Measurements from ENCODE around the gene C1QTNF9B. TPM values are rescaled to one million over a fixed set of nuclear protein-coding genes. Genes with fewer than 3 reads are reported as not detected.
"Not testable (repeated sequence)": the region's sequence is repeated elsewhere in the genome, so short reads cannot be mapped to it uniquely, and the experiment has no call there.

C1QTNF9B gene
- total and polyA plus RNA-seq, 9 donors, result 0.11 to 0.52 (median 0.32) TPM; not detected in 6

GRCh38 chr13:23901365-23901764 lies 4.1 kb upstream of the C1QTNF9B start:
- peaks cover 2% of the 10 kb centered on the region for H3K27me3 ChIP-seq
- WGBS, 3 donors, result 90 to 92% (median 91%) methylated on average over 4 of the region's 4 CpGs
- H3K4me3 ChIP-seq, result no peak overlapping the region
- no peak overlapping the region for H3K27ac ChIP-seq
- no peaks in the 10 kb centered on the region for H3K36me3 ChIP-seq
- intact Hi-C loops (cut with DNase I), result no loop called here
- peaks cover 2% of the 10 kb centered on the region for H3K4me1 ChIP-seq (ENCODE audit: insufficient read depth)
- no peaks in the 10 kb centered on the region for H3K9me3 ChIP-seq
- DNase-seq, result no peak
- TF ChIP-seq POLR2A (IDR thresholded peaks at IDR 0.05) (no peak), CTCF (IDR thresholded peaks at IDR 0.05) (no peak), EP300 (IDR thresholded peaks at IDR 0.05) (no peak)

GRCh38 chr13:23899555-23899954 lies 2.3 kb upstream of the C1QTNF9B start:
- no peak for TF ChIP-seq POLR2A (IDR thresholded peaks at IDR 0.05)
- no peak for TF ChIP-seq CTCF (IDR thresholded peaks at IDR 0.05)
- TF ChIP-seq EP300 (IDR thresholded peaks at IDR 0.05), result no peak
- 6 to 24% (median 12%) methylated on average over 4 of the region's 4 CpGs for WGBS, 3 donors
- intact Hi-C loops (cut with DNase I), result no loop called here

GRCh38 chr13:23898101-23898500 lies 799 bp upstream of the C1QTNF9B start:
- WGBS, 3 donors, result 7 to 22% (median 12%) methylated on average over 8 of the region's 8 CpGs
- Histone ChIP-seq H3K36me3 (no peaks in the 10 kb centered on the region), H3K4me1 (ENCODE audit: insufficient read depth) (peaks cover 2% of the 10 kb centered on the region), H3K27me3 (no peaks in the 10 kb centered on the region), H3K27ac (no peak overlapping the region), H3K4me3 (no peak overlapping the region), H3K9me3 (no peaks in the 10 kb centered on the region)
- TF ChIP-seq EP300 (IDR thresholded peaks at IDR 0.05), result no peak
- TF ChIP-seq CTCF (IDR thresholded peaks at IDR 0.05), result no peak
- no peak for TF ChIP-seq POLR2A (IDR thresholded peaks at IDR 0.05)
- DNase-seq, result peak; percentile 46 to 75 (median 69)
- intact Hi-C loops (cut with DNase I), result no loop called here

More at GRCh38 chr13:23899555-23899954, 2.3 kb upstream of the C1QTNF9B start:
- no peak overlapping the region for H3K27ac ChIP-seq
- H3K9me3 ChIP-seq, result no peaks in the 10 kb centered on the region
- no peaks in the 10 kb centered on the region for H3K27me3 ChIP-seq
- H3K4me3 ChIP-seq, result no peak overlapping the region
- DNase-seq, result peak in 2 of 5 donors; percentile 32 to 47
- H3K4me1 ChIP-seq (ENCODE audit: insufficient read depth), result peaks cover 2% of the 10 kb centered on the region
- no peaks in the 10 kb centered on the region for H3K36me3 ChIP-seq

GRCh38 chr13:23894746-23895145 lies 2.6 kb downstream of the C1QTNF9B start:
- H3K4me1 ChIP-seq (ENCODE audit: insufficient read depth); intact Hi-C loops (cut with DNase I); H3K4me3 ChIP-seq; H3K36me3 ChIP-seq; H3K27me3 ChIP-seq; H3K9me3 ChIP-seq; DNase-seq; H3K27ac ChIP-seq: not testable (repeated sequence)
- WGBS, 3 donors, result 86 to 93% (median 91%) methylated on average over 11 to 12 of the region's 12 CpGs

- 85 to 90% methylated on average over 4 of the region's 4 CpGs; no CpG with 5 or more reads in 1 of the 3 donors for WGBS, 3 donors
- DNase-seq; H3K4me1 ChIP-seq (ENCODE audit: insufficient read depth); H3K4me3 ChIP-seq; H3K27ac ChIP-seq; H3K9me3 ChIP-seq; intact Hi-C loops (cut with DNase I); H3K36me3 ChIP-seq; H3K27me3 ChIP-seq: not testable (repeated sequence)
Measured at GRCh38 chr13:23893791-23894190, 3.5 kb downstream of the C1QTNF9B start.
